ENCODE data around the gene LNX1.

The LNX1 gene

DNA sequence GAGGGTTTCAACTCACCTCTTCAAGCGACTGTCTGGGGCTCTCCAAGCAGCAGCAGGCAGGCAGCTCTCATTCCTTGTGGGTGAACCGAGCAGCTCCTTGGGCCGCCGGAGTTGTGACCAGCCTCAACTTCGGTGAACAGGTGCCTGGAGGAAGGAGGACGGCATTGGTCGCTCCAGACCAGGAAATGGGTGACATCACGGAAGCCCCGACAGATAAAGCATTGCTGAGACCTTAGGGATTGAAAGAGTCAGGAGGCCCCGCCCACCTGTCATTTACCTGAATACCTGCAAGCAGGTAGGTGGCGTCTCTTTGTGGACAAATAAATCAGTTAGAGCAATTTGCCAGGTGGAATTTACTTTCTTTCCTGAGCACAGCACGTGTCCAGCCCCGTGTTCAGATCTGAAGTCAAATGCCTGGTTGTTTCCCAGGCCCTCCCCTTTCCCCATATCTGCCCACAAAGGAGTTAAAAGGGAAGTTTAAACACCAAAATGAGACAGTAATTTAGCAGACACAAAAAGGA is at the start of gene LNX1:
Gene LNX1 (minus strand): TSS at position 115 of the 521 bp plus-strand sequence. CDS start 17,484 bp downstream, outside the sequence.
- DNase-seq, result no peak

DNA sequence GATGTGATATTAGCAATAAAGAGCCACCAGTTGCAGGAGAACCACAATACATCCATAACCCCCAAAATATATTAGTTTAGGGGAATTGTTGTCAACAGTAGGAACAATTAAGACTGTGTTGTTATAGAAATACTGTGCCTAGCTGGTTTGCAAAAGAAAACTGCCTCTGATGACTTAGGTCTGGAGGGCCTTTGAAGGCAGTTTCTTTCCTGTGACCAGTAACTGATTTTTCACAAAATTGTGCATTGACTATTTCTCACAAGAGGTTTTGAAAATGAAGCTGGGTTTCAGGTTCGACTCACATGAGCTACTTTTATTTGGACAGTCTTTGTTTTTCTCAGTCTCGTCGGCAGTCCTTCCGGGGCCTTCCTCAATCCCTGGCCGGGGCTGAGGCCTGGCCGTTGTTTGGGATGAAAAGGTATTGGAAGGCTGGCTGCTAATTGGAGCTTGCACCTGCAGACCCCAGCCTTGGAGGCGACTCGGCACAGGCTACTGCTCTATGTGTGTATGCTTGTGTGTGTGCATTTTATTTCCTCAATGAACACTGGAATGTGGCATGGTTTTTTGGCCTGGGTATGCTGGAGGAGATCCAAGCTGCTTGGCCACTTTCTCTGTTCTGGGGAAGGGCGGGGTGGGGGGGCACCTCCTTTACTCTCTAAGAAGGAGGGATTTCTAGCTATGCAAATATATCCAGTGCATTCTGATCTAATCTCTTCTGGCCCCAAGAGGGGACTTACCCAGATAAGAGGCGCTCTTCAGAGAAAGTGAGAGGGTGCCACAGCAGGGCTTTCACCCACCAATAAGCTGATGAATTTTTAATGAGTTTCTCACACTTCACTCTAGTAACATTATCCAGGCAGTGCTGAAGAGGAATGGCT is 49.5 kb upstream of the LNX1 start:
- DNase-seq, result peak in 19 of 56 donors; percentile 1 to 38 (median 7)

DNA sequence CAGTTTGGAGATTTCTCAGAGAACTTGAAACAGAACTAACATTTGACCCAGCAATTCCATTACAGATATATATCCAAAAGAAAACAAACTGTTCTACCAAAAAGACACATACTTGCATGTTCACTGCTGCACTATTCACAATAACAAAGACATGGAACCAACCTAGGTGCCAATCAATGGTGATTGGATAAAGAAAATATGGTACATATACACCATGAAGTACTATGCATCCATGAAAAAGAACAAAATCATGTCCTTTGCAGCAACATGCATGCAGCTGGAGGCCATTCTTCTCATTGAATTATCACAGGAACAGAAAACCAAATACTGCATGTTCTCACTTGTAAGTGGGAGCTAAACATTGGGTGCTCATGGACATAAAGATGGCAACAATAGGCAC is 47.6 kb upstream of the LNX1 start:
- no peak for DNase-seq

DNA sequence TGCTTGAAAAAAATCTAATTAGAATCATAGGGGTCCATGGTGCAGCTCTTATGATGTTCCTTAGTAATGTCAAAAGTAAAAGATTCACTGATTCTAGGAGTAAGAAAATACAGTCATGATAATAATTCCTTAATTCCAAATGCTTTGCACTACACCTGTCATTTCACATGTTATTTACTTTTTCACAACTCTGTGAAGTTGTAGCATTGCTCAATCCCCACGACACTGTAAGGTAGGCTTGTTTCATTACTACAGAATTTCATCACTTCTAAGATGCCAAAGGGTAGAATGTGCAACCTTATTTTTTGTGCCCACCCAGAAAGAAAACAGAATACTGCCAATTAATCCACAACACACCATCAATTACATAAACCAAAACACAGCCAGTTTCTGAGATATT is 46.1 kb upstream of the LNX1 start:
- no peak for DNase-seq

DNA sequence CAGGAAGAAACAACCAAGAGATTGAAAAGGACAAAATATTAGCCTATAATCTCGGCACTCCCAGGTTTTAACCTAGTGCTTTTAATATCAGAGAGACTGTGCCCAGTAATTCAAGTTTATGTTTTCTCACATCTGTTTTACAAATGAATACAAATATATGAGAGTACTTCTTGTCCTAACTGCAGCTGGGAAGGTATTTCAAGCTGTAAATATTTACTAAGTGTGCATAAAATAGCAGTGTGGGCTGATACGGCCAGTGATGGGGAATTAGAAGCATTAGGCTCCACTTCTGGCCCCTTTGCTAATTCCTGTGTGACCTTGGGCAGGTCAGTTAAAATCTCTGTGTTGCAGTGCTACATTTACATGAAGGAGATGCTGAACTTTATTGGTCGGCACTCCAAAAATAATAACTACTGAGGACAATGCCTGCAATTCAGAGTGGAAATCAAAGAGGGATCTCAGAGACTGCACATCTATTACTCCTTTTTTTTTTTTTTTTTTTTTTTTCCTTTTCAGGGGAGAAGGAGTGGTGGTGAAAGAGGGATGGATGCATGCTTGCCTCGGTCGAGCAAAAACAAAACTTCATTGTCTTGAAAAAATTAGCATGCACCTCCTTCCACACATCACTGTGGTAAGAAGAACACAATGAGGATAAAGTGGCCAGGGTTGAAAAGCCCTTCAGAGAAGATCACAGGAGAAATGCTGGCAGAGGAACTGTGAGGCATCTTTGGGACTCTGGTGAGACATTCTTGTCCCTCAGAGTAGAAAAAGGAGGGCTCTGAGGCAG is 44.6 kb upstream of the LNX1 start:
- no peak for DNase-seq

DNA sequence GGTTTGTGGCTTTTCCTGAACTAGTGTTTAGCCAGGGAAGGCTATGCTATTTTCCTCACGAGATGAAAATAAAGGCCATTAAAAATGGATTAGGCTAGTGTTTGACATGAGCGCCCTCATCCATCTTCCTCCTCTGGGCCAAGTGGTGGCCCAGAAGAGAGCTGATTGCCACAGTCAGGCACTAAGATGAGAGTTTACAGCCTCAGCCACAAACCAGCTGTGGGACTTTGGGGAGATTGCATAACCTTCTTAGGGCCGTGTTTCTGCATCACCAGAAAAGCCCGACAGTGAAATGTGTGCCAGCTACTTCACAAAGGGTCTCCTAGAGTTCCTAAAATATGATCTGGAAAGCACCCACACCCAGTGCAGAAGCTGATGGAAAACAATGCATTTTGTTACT is 42.3 kb upstream of the LNX1 start:
- no peak for DNase-seq

DNA sequence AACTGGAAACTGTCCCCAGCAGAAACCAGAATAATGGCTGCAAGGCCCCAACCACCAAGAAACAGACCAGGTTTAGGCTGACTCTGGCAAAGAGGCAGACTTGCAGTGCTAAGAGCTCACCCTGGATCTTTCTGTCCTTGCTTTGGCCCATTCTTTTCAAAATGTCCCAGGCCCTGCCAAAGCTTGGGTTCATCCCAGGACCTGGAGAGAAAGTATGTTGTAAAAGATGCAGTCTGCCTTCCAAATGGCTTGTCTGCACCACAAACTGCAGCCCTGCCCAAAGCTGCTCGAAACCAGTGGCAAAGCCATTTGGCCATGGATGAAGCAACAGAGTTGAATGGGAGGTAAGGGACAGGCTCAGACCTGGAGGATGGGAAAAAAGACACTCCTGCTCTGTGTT is 38.0 kb upstream of the LNX1 start:
- no peak for DNase-seq

DNA sequence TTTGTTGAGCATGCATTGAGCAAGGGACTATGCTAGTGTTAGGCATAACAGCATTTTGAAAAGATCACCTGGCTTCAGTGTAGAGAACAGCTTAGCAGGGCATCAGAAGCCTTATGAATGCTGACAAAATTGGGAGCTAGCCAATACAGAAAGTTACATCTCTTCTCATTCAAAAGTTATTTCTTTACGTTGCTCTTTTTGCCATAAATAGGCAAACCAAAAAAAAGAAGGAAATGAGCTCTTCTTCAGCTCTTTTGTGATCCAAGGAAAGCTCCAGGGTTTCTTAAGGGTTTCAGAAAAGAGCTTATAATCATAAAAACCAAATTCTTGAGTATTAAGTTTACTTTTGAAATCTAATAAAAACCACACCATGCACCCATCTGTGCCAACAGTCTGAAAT is 35.2 kb upstream of the LNX1 start:
- no peak for DNase-seq

DNA sequence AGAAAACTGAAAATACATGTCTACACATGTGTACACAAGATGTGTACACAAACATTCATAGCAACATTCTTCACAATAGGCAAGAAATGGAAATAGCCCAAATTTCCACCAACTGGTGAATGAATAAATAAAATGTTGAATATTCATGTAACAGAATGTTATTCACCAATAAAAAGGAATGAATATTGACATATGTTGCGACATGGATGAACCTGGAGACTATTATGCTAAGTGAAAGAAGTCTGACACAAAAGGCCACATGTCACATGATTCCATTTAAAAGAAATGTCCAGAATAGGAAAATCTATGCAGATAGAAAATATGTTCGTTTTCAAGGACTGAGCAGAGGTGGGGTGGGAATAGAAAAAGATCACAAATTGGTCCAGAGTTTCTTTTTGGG is 34.6 kb upstream of the LNX1 start:
- DNase-seq, result no peak

DNA sequence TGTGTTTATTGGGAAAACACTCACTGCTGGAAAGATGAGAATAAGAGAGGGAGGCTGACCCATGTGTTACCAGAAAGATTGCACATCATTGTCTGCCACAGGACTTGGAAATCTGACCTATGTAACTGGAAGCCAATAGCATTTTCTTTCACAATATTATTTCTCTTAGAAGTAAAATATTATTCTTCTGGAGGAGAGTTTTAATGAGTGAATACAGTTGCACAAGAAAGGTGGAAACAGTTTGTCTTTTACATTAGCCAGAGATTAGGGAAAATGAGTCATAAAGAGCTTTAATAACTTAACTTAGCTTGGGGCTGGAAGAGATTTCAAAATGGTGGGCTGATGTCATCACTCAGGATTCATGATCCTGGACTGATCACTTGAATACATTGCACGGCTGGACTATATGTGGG is 31.5 kb upstream of the LNX1 start:
- DNase-seq, result no peak

DNA sequence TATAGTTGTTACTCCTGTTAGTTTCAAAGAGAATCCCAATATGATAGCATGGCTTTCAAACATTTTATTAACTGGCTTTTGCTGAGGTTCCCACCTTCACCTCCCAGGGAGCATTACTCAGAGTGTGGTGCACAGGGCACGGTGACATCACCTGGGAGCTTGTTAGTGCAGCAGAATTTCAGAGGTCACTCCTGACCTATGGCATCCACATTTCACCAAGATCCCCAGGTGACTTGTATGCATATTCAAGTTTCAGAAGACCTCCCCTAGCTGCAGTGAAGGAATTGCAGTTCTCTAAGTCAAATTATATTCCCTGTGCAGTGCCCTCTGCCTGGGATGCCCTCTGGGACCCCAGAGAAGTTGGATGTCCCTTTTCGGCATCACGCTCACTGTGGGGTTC is 29.7 kb upstream of the LNX1 start:
- no peak for DNase-seq

DNA sequence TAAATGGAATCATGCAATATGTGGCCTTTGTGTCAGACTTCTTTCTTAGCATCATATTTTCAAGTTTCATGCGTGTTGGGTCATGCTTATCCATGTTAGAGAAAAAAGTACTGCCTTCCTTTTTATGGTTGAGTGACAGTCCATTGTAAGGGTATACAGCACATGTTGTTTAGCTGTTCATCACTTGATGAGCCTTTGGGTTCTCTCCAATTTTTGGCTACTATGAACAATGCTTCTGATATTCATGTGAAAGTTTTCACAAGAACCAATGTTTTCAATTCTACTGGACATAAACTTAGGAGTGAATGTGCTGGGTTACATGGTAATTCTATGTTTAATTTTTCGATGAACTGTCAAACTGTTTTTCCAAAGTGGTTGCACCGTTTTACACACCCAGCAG is 28.1 kb upstream of the LNX1 start:
- no peak for DNase-seq

DNA sequence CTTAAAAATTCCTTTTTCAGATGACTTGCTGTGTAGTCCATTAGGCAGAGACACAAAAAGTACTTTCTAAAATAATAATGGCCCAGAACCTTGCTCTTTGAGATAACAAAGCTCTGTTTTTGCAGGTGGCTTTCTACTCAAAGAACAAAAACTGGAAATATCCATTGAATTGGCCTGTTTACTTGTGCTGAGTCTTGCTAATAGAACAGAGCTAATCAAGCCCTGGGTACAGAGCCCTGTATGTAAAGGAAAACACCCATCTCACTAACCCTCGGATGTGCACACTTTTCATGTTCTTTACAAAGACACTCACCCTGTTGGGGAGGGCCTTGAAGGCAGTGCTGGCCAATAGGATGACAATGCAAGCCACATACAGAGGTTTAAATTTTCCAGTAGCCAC is 27.0 kb upstream of the LNX1 start:
- DNase-seq, result no peak

DNA sequence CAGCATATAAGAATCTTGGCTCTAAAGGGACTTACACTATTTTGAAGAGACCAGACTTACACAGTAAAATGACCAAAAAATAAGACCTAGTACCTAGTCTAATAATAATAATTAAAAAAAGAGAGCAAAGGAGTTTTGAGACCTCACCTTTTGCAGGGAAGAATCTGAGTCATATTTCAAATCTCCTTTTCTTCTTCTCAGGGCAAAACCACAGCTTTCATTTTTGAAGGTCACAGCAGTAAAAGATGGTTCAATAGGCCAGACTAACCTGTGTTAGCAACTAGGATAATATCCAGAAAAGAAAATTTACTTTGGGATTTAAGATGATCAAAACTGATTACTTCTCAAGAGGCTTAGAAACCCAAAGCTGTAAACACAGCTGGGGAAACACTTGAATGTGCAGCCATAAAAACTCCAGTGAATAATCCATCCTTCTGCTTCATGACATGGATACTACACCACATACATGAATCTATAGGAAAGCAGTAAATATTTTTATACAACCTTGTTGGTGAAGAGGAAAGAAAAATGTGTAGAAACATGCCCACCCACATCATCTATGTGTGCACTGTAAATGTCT is 25.9 kb upstream of the LNX1 start:
- DNase-seq, result no peak

DNA sequence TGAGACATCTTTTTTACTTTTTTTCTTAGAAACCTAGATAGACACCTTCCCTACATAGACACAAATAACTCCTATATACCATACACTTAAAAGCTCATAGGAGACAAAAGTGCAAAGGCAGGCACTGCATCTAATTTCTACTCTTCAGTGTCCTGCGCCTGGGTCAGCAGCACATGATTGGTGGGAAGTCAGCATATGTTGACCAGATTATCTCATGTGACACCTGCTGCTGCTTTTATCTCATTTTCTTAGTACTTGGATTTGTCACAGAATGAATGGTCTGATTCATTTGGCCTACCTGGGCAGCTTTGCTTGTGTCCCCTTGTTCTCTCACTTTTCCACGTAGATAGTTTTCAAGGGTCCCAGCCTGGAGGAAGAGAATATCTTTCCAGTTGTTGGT is 24.9 kb upstream of the LNX1 start:
- no peak for DNase-seq

DNA sequence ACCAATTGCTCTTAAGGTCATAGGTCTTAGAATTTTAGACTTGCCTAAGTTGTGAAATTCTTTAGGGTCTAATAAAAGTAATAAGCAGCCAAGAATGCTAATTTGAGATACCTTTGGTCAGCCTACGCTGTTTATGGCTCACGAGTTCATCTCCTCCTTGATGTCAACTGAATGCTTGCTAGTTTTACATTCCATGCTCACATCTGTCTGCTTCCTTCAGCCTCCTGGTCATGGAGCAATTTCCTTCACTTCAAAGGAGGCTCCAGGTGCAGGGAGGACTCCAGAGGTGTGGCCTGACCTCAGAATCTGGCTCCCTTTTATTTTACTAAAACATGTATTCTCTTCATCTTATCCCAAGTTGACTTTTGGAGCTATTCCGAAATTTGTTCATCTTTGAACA is 23.3 kb upstream of the LNX1 start:
- DNase-seq, result no peak

DNA sequence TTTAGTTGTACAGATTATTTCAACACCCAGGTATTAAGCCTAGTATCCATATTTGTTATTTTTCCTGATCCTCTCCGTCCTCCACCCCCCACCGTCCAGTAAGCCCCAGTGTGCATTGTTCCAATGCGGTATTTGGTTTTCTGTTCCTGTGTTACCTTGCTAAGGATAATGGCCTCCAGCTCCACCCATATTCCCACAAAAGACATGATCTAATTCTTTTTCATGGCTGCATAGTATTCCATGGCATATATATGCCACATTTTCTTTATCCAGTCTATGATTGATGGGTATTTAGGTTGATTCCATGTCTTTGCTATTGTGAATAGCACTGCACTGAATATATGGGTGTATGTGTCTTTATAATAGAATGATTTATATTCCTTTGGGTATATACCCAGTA is 22.1 kb upstream of the LNX1 start:
- DNase-seq, result no peak

DNA sequence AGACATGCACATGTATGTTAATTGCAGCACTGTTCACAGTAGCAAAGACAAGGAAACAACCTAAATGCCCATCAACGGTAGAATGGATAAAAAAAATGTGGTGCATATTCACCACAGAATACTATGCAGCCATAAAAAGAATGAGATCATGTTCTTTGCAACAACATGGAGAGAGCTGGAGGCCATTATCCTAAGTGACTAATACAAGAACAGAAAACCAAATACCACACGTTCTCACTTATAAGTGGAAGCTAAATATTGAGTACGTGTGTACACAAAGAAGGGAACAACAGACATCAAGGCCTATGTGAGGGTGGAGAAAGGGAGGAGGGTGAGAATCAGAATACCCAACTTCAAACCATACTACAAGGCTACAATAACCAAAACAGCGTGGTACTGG is 17.4 kb upstream of the LNX1 start:
- DNase-seq, result no peak

DNA sequence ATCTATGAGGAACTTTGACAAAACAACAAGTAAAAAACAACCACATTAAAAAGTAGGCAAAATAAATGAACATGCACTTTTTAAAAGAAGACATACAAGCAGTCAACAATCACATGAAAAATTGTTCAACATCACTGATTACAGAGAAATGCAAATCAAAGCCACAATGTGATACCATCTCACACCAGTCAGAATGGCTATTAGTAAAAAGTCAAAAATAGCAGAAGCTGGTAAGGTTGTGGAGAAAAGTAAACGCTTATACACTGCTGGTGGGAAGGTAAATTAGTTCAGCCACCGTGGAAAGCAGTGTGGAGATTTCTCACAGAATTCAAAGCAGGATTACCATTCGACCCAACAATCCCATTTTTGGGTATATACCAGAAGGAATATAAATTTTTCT is 17.0 kb upstream of the LNX1 start:
- no peak for DNase-seq

DNA sequence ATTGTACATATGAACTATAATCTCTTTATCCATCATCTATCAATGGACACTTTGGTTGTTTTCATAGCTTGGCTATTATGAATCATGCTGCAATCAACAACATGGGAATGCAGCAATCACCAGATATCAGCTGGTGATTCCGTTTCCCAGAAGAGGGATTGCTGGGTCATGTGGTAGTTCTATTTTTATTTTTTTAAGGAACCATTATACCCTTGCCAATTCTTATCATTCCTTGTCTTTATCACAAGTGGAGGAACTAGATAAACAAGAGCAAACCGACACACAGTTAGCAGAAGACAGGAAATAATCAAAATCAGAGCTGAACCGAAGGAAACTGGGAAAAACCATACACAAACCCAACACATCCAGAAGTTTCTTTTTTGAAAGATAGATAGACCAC is 14.5 kb upstream of the LNX1 start:
- no peak for DNase-seq

DNA sequence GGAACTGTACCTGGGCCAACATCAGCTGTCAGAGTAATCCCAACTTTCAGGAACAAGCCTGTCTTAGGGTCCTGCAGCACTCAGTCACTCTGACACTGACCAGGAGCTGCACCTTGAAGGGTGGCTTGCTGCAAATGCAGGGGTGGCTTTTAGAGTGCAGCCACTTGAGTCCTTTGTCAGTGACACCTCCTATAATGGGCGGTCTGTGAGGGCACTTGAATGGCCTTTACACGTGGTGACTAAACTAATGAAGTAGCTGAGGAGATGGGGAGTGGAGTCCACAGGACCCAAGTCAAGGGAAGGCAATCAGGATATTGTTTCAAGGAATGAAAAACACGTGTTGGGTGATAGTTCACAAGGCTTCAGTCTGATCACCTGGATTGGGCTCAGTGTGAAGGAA is 11.1 kb upstream of the LNX1 start:
- no peak for DNase-seq

DNA sequence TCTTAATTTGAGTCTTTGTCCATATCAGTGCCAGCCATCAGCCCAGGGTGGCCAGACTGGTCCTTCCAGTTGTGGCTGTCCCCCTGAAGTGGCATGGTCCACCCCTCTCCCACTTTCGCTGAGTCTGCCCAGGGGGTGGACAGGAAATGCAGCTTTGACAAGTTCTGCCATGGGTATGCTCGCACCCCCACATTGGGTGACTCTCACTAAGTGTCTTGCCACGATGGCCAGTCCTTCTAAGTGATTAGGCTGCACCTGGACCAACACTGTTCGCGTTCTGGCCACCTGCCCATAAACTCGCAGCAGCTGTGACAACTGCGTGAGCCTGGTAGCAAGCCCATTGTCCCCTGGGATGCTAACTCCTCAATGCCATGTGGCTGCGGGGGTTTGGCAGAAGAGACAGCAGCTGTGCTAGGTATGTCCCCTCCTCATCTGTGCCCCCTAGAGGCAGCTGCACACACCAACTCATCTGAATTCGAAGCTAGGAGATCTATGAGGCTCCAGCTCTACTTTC is 10.0 kb upstream of the LNX1 start:
- peak in 5 of 56 donors; percentile 1 to 6 (median 5) for DNase-seq
